A673 (cell line): ENCODE measurements around the gene MCF2L2. TPM values are rescaled to one million over a fixed set of nuclear protein-coding genes. Genes with fewer than 3 reads are reported as not detected.

Experiments used
- BruUV-seq: library from RNA; stranded (reverse); fragments of 400-500 nt; replicated peaks from 2 replicates; lab custom pipeline; 2021; lab: Mats Ljungman, UMichigan
- CTCF ChIA-PET: fragments of 300-600 bp; sonication (Branson Sonifier 250); formaldehyde crosslinking; loops from one replicate; lab custom pipeline; 2022; ENCODE audit warnings: antibody characterized with exemption; lab: Charles Lee
- POLR2A ChIA-PET: fragments of 300-600 bp; sonication (Branson Sonifier 250); formaldehyde crosslinking; loops from one replicate; lab custom pipeline; 2022; ENCODE audit warnings: antibody characterized with exemption; ENCODE audit not compliant: low non-redundant PET; lab: Charles Lee
- DNase-seq: peaks from one replicate; pipeline ENCODE4 v3.0.0-alpha.2; 2015; ENCODE audit warnings: low spot score
- H3K27ac ChIP-seq: fragments of 200-600 bp; sonication (generic); 2 replicates; pipeline ENCODE4 v1.5.1; 2016; ENCODE audit warnings: mixed run types, low read depth, mild to moderate bottlenecking, mixed read lengths, antibody characterized with exemption, low read length; ENCODE audit not compliant: poor library complexity, severe bottlenecking
- H3K27me3 ChIP-seq: fragments of 200-600 bp; sonication (generic); replicated peaks from 2 replicates; pipeline ENCODE4 v1.6.1; 2017; ENCODE audit warnings: mixed run types, low read depth, mild to moderate bottlenecking, mixed read lengths, antibody characterized with exemption, low read length; ENCODE audit not compliant: insufficient read depth, poor library complexity
- H3K36me3 ChIP-seq: fragments of 200-600 bp; sonication (generic); 2 replicates; pipeline ENCODE4 v1.6.1; 2016; ENCODE audit warnings: mixed run types, mild to moderate bottlenecking, mixed read lengths, antibody characterized with exemption, low read length; ENCODE audit not compliant: insufficient read depth, poor library complexity, severe bottlenecking
- H3K4me1 ChIP-seq: fragments of 200-600 bp; sonication (generic); 2 replicates; pipeline ENCODE4 v1.6.1; 2017; ENCODE audit warnings: mixed run types, mild to moderate bottlenecking, mixed read lengths, antibody characterized with exemption, low read length; ENCODE audit not compliant: insufficient read depth, poor library complexity, severe bottlenecking
- H3K4me3 ChIP-seq: fragments of 200-600 bp; sonication (generic); 2 replicates; pipeline ENCODE4 v1.5.1; 2016; ENCODE audit warnings: low read depth, mixed run types, mild to moderate bottlenecking, mixed read lengths, low read length; ENCODE audit not compliant: poor library complexity, severe bottlenecking
- H3K9me3 ChIP-seq: fragments of 200-600 bp; sonication (generic); 2 replicates; pipeline ENCODE4 v1.6.1; 2016; ENCODE audit warnings: mixed run types, low read depth, mild to moderate bottlenecking, mixed read lengths, antibody characterized with exemption, low read length; ENCODE audit not compliant: poor library complexity, severe bottlenecking
- EZH2 ChIP-seq: fragments of 200-600 bp; sonication (generic); IDR thresholded peaks from 2 replicates; pipeline ENCODE4 v1.6.1; 2017; ENCODE audit warnings: borderline replicate concordance, low read depth, mild to moderate bottlenecking, mixed read lengths, antibody characterized with exemption, low read length; ENCODE audit not compliant: poor library complexity, severe bottlenecking
- intact Hi-C: fragments of 100-400 bp; cut with micrococcal nuclease; formaldehyde crosslinking; loops from one replicate; pipeline ENCODE4 v1.10.0; 2022; ENCODE audit not compliant: unreplicated experiment
- total RNA-seq: library from RNA; stranded (reverse); gene quantifications from 2 replicates; pipeline ENCODE4 v1.2.3, GENCODE V29; 2021
- TF ChIP-seq, protein P1 (sequence below): fragments of 300-800, 200-600 bp; sonication (generic); conservative IDR thresholded peaks from 2 replicates; pipeline ENCODE4 v1.5.1; 2017; ENCODE audit warnings: low read depth, mild to moderate bottlenecking, antibody characterized with exemption, low read length, moderate library complexity, mixed read lengths

The MCF2L2 gene
- total RNA-seq, 1 experiment from 2014 or later = not detected

DNA sequence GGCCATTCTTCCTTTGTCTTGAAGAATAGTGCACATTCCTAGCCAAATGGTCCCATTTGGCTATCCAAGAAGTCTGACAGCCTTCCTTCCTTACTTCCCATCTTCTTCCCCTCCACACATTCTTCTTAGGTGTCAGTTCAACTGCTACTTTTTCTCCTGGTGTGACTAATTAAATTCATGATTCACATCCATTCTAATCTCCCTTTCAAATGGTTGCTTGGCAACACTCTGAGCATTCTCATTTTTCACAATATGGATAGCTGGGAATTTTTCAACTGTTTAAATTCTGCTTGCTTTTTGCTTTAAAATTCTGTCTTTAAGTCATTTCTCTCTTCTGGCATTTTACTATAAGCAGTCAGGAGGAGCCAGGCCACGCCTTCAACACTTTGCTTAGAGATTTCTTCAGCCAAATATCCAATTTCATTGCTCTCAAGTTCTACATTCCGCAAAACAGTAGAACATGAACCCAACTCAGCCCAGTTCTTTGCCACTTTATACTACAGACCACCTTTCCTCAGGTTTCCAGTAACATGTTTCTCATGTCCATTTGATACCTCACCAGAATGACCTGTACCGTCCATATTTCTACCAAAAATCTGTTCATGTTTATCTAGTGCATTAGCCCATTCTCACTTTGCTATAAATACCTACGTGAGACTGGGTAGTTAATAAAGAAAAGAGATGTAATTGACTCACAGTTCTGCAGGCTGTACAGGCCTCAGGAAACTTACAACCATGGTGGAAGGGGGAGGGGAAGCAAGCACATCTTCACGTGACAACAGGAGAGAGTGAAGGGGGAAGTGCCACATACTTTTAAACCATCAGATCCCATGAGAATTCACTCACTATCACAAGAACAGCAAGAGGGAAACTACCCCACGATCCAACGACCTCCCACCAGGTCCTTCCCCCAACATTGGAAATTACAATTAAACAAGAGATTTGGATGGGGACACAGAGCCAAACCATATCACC lies 31.9 kb upstream of the MCF2L2 start:
- Histone ChIP-seq H3K9me3 (no peaks in the 10 kb centered on the region), H3K27ac (no peak overlapping the region), H3K4me3 (no peak overlapping the region), H3K4me1 (no peaks in the 10 kb centered on the region), H3K27me3 (no peaks in the 10 kb centered on the region), H3K36me3 (no peaks in the 10 kb centered on the region)
- intact Hi-C loops = no loop called here
- TF ChIP-seq, protein P1, sequence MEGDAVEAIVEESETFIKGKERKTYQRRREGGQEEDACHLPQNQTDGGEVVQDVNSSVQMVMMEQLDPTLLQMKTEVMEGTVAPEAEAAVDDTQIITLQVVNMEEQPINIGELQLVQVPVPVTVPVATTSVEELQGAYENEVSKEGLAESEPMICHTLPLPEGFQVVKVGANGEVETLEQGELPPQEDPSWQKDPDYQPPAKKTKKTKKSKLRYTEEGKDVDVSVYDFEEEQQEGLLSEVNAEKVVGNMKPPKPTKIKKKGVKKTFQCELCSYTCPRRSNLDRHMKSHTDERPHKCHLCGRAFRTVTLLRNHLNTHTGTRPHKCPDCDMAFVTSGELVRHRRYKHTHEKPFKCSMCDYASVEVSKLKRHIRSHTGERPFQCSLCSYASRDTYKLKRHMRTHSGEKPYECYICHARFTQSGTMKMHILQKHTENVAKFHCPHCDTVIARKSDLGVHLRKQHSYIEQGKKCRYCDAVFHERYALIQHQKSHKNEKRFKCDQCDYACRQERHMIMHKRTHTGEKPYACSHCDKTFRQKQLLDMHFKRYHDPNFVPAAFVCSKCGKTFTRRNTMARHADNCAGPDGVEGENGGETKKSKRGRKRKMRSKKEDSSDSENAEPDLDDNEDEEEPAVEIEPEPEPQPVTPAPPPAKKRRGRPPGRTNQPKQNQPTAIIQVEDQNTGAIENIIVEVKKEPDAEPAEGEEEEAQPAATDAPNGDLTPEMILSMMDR = no peak
- no peak for TF ChIP-seq EZH2
- BruUV-seq = no TSS peak
- DNase-seq = no peak
- POLR2A ChIA-PET = interaction anchor here (0.6 kb wide), 1 partner anchor 1339 kb away, joined by 4 read pairs; no protein-coding TSS in a partner anchor
- CTCF ChIA-PET = no interaction called here

DNA sequence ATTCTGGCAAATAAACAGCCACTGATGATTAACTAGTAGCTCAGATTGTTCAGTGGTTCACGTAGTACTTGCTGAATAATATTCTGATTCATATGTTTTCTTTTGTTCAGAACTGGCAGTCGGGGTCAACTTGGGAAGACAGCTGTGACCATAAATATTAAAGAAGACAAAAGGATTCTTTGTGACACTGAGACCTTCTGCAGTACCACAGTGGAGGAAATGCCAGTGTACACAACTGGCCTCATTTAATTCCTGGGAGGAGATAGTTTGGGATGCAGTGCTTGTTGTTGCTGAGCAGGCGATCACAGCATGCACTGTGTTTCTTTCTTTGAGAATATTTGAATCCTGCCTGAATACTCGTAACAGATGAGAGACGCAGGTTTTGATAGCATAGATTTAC lies 26.7 kb upstream of the MCF2L2 start:
- no peak overlapping the region for H3K4me3 ChIP-seq
- ChIA-PET POLR2A (interaction anchor here (0.7 kb wide), 1 partner anchor 25 kb away, joined by 3 read pairs; no protein-coding TSS in a partner anchor), CTCF (no interaction called here)
- TF ChIP-seq, protein P1 = no peak
- no peak for TF ChIP-seq EZH2
- intact Hi-C loops = no loop called here
- no TSS peak for BruUV-seq
- no peak for DNase-seq
- no peak overlapping the region for H3K27ac ChIP-seq
- H3K9me3 ChIP-seq = no peaks in the 10 kb centered on the region
- no peaks in the 10 kb centered on the region for H3K36me3 ChIP-seq
- H3K27me3 ChIP-seq = no peaks in the 10 kb centered on the region
- no peaks in the 10 kb centered on the region for H3K4me1 ChIP-seq

DNA sequence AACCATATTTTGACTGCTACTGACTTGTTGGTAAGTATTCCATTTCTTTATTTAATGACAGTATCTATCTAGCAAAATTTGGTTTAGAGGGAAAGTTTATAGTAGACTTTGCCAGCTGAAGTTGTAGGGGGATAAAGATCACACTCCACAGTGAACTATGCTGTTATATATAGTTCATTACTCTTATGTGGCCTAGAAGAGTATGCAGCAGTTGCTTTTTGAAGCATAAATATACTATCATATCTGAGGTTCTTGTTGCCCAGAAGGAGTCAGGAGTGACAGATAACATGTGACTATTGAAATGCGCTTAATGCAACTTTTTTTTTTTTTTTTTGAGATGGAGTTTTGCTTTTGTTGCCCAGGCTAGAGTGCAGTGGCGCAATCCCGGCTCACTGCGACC lies 25.6 kb upstream of the MCF2L2 start:
- CTCF ChIA-PET = no interaction called here
- Histone ChIP-seq H3K4me1 (no peaks in the 10 kb centered on the region), H3K4me3 (no peak overlapping the region), H3K36me3 (no peaks in the 10 kb centered on the region), H3K9me3 (no peaks in the 10 kb centered on the region), H3K27ac (no peak overlapping the region), H3K27me3 (no peaks in the 10 kb centered on the region)
- POLR2A ChIA-PET = no interaction called here
- no peak for TF ChIP-seq EZH2
- BruUV-seq = no TSS peak
- intact Hi-C loops = no loop called here
- DNase-seq = no peak
